Measurements from ENCODE around the gene UVSSA.
"Not testable (repeated sequence)": the region's sequence is repeated elsewhere in the genome, so short reads cannot be mapped to it uniquely, and the experiment has no call there.

DNA sequence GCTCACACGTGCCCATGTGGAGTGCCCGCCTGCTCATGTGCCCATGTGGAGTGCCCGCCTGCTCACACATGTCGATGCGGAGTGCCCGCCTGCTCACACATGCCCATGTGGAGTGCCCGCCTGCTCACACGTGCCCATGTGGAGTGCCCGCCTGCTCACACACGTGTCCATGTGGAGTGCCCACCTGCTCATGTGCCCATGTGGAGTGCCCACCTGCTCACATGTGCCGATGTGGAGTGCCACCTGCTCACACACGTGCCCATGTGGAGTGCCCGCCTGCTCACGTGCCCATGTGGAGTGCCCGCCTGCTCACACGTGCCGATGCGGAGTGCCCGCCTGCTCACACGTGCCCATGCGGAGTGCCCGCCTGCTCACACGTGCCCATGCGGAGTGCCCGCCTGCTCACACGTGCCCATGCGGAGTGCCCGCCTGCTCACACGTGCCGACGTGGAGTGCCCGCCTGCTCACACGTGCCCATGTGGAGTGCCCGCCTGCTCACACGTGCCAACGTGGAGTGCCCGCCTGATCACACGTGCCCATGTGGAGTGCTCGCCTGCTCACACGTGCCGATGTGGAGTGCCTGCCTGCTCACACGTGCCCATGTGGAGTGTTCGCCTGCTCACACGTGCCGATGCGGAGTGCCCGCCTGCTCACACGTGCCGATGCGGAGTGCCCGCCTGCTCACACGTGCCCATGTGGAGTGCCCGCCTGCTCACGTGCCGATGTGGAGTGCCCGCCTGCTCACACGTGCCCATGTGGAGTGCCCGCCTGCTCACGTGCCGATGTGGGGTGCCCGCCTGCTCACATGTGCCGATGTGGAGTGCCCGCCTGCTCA lies 47.8 kb downstream of the UVSSA start:
- not testable (repeated sequence) for TF ChIP-seq CTCF, POLR2A, EP300 (IDR thresholded peaks at IDR 0.05)

Measured in ovary (tissue), 3 donors.